ENCODE data around the gene ARID1B. TPM values are rescaled to one million over a fixed set of nuclear protein-coding genes. Genes with fewer than 3 reads are reported as not detected.

Gene ARID1B
- total RNA-seq, 1 experiment from 2014 or later: 91.7 TPM

DNA sequence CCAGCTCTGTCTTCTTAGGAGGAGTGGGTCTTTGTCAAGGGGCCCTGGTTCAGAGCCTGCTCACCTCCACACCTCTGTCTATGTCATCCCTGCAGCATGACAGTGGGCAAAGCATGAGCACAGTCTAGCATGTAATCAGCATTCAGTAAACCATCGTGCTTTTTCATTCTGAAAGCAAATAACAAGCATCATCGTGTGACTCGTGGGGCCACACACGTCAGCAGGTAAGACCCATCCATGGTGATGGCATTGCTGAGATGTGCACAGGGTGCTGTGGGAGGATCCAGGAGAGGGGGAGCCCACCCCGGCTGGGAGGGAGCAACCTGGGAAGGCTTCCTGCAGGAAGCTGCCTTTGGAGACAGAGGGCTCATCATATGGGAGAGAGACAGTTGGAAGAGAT is 439.4 kb downstream of the ARID1B start:
- H3K27ac ChIP-seq (ENCODE audit: low read length): no peak overlapping the region
- in situ Hi-C loops (cut with HindIII; ENCODE audit: low pct_unique_long_range_greater_than_20kb, low sequenced_read_pairs) (no loop called here), intact Hi-C loops (cut with micrococcal nuclease; ENCODE audit: unreplicated experiment) (no loop called here)
- no TSS peak for BruUV-seq (replicated peaks)
- H3K9me3 ChIP-seq (ENCODE audit: control insufficient read depth, insufficient read depth, low read depth, low read length): no peaks in the 10 kb centered on the region
- TF ChIP-seq, protein P1, sequence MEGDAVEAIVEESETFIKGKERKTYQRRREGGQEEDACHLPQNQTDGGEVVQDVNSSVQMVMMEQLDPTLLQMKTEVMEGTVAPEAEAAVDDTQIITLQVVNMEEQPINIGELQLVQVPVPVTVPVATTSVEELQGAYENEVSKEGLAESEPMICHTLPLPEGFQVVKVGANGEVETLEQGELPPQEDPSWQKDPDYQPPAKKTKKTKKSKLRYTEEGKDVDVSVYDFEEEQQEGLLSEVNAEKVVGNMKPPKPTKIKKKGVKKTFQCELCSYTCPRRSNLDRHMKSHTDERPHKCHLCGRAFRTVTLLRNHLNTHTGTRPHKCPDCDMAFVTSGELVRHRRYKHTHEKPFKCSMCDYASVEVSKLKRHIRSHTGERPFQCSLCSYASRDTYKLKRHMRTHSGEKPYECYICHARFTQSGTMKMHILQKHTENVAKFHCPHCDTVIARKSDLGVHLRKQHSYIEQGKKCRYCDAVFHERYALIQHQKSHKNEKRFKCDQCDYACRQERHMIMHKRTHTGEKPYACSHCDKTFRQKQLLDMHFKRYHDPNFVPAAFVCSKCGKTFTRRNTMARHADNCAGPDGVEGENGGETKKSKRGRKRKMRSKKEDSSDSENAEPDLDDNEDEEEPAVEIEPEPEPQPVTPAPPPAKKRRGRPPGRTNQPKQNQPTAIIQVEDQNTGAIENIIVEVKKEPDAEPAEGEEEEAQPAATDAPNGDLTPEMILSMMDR (IDR thresholded peaks at IDR 0.05): no peak
- TF ChIP-seq SIN3A (IDR thresholded peaks at IDR 0.05; ENCODE audit: borderline replicate concordance, insufficient read depth, low read depth, low read length): no peak
- no peak for TF ChIP-seq POLR2AphosphoS5 (IDR thresholded peaks at IDR 0.05; ENCODE audit: low read depth, low read length)
- TF ChIP-seq TCF7L2 (IDR thresholded peaks at IDR 0.05; ENCODE audit: low read depth, low read length): no peak
- TF ChIP-seq, protein P2, sequence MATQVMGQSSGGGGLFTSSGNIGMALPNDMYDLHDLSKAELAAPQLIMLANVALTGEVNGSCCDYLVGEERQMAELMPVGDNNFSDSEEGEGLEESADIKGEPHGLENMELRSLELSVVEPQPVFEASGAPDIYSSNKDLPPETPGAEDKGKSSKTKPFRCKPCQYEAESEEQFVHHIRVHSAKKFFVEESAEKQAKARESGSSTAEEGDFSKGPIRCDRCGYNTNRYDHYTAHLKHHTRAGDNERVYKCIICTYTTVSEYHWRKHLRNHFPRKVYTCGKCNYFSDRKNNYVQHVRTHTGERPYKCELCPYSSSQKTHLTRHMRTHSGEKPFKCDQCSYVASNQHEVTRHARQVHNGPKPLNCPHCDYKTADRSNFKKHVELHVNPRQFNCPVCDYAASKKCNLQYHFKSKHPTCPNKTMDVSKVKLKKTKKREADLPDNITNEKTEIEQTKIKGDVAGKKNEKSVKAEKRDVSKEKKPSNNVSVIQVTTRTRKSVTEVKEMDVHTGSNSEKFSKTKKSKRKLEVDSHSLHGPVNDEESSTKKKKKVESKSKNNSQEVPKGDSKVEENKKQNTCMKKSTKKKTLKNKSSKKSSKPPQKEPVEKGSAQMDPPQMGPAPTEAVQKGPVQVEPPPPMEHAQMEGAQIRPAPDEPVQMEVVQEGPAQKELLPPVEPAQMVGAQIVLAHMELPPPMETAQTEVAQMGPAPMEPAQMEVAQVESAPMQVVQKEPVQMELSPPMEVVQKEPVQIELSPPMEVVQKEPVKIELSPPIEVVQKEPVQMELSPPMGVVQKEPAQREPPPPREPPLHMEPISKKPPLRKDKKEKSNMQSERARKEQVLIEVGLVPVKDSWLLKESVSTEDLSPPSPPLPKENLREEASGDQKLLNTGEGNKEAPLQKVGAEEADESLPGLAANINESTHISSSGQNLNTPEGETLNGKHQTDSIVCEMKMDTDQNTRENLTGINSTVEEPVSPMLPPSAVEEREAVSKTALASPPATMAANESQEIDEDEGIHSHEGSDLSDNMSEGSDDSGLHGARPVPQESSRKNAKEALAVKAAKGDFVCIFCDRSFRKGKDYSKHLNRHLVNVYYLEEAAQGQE (IDR thresholded peaks at IDR 0.05; ENCODE audit: insufficient read depth in 1 of 2, low read depth in 2 of 2, low read length in 1 of 2): no peak
- DNase-seq (ENCODE audit: low read depth, low spot score) (no peak), ATAC-seq (no peak)
- ChIA-PET CTCF (interaction anchor here (0.7 kb wide), 1 partner anchor 131 kb away, joined by 3 read pairs; no protein-coding TSS in a partner anchor), POLR2A (no interaction called here)
- H3K27me3 ChIP-seq (ENCODE audit: control insufficient read depth, insufficient read depth, low read length): no peaks in the 10 kb centered on the region
- no peak overlapping the region for H3K4me3 ChIP-seq (ENCODE audit: low read depth in 2 of 2, low read length in 2 of 2)
- H3K4me1 ChIP-seq (ENCODE audit: control insufficient read depth, insufficient read depth, low read length): peaks cover 3% of the 10 kb centered on the region; the same call in 1 of the 2 replicates
- no peaks in the 10 kb centered on the region for H3K36me3 ChIP-seq (ENCODE audit: control insufficient read depth, insufficient read depth, low read length)

DNA sequence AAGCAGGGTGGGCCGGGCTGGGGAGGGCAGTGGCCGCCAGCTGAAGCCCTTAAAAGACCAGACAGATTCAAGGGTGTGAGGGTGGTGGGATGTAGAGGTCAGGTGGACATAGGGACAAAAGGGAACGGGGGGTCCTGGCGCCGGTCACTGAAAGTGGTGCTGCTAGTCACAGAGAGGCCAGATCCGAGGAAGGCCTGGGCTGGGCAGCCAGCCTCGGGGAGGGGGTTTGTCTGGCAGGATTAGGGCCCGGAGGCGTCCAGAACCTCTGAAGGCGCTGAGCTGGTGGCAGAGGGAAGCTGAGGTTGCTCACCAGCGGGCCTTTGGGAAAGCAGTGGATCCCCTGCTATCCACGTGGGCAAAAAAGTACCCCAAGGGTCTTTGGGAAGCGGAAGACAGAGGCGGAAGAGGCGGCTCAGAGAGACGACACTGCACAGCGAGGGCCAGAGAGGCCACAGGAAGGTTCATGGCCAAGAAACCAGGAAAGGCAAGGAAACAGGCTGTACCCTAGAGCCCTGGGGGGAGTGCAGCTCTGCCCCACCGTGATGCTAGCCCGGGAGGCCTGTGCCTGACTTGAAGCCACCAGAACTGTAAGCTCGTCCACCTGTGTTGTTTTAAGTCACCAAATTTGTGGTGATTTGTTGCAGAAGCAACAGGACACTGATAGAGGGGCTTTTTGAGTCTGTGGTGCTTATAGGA is 440.2 kb downstream of the ARID1B start:
- ATAC-seq (no peak), DNase-seq (ENCODE audit: low read depth, low spot score) (no peak)
- no peak overlapping the region for H3K4me3 ChIP-seq (ENCODE audit: low read depth in 2 of 2, low read length in 2 of 2)
- H3K9me3 ChIP-seq (ENCODE audit: control insufficient read depth, insufficient read depth, low read depth, low read length): no peaks in the 10 kb centered on the region
- in situ Hi-C loops (cut with HindIII; ENCODE audit: low pct_unique_long_range_greater_than_20kb, low sequenced_read_pairs) (no loop called here), intact Hi-C loops (cut with micrococcal nuclease; ENCODE audit: unreplicated experiment) (no loop called here)
- TF ChIP-seq, protein P2 (IDR thresholded peaks at IDR 0.05; ENCODE audit: insufficient read depth in 1 of 2, low read depth in 2 of 2, low read length in 1 of 2): no peak
- TF ChIP-seq, protein P1 (IDR thresholded peaks at IDR 0.05): no peak
- TF ChIP-seq TCF7L2 (IDR thresholded peaks at IDR 0.05; ENCODE audit: low read depth, low read length) (no peak), SIN3A (IDR thresholded peaks at IDR 0.05; ENCODE audit: borderline replicate concordance, insufficient read depth, low read depth, low read length) (no peak), POLR2AphosphoS5 (IDR thresholded peaks at IDR 0.05; ENCODE audit: low read depth, low read length) (no peak)
- ChIA-PET POLR2A (no interaction called here), CTCF (no interaction called here)
- peaks cover 3% of the 10 kb centered on the region; the same call in 1 of the 2 replicates for H3K4me1 ChIP-seq (ENCODE audit: control insufficient read depth, insufficient read depth, low read length)
- no TSS peak for BruUV-seq (replicated peaks)
- H3K36me3 ChIP-seq (ENCODE audit: control insufficient read depth, insufficient read depth, low read length): no peaks in the 10 kb centered on the region
- H3K27ac ChIP-seq (ENCODE audit: low read length): no peak overlapping the region
- H3K27me3 ChIP-seq (ENCODE audit: control insufficient read depth, insufficient read depth, low read length): no peaks in the 10 kb centered on the region
